NCI-H510A treated with DMSO at 0.1 percent for 48 hours (cell line): Measurements from ENCODE around the gene RRH.

ENCODE experiments used
- DNase-seq: peaks from one replicate; lab custom pipeline; 2025; lab: John Stamatoyannopoulos, UW

RRH gene

DNA sequence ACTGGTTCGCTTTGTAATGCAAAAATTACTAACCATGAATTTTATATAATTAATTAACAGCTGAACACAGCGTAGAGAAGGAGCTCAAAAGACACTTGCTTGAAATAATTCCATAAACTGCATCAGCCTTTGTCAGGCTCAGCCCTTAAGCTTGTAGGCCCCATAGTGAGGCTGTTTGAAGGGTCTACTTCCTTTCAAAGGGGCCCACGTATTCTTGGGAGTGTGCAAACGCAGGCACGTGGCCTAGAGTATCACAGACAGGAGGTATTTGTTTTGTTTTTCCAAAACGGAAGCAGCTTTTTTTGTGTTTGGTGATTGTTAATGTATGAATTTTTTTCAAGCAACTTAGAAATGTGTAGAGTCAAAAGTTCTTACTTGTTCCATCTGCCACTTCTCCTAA, 59.3 kb downstream of the RRH start:
- DNase-seq: no peak

DNA sequence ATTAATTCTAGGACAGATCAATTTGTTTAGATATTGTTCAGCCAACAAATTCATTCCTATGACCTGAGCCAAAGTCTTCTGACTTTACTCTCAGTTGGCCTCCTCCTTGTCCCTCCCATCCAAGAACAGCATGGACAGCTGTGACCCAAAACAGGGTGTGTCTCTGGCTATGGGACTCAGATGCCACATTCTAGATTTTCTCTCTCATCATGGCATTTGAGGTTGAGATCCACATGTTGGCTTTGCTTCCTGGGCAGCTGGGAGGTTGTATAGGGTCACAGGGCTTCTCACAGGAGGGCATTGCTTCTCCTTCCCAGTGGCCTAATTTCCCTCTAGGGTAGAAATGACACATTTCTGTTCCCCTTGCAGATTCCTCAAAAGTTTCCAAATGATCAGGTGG, 62.3 kb downstream of the RRH start:
- no peak for DNase-seq
